Esophagus squamous epithelium (tissue), 5 donors: ENCODE measurements around the gene TRABD2A. TPM values are rescaled to one million over a fixed set of nuclear protein-coding genes. Genes with fewer than 3 reads are reported as not detected.

ENCODE experiments used
- DNase-seq: peaks from one replicate; lab custom pipeline; 2025; lab: John Stamatoyannopoulos, UW
- H3K27ac ChIP-seq, 4 donors: fragments of 200-600 bp; sonication (generic); one replicate each; pipeline ENCODE4 v1.5.1; 2016 to 2019; ENCODE audit warnings: mild to moderate bottlenecking in 1 of 4
- H3K27me3 ChIP-seq, 4 donors: fragments of 200-600 bp; sonication (generic); 1 replicate in 3 of 4; 2 replicates in 1 of 4; pipeline versions ENCODE4 v1.5.1 to v1.6.0; 2017 to 2021; ENCODE audit warnings: antibody characterized with exemption in 1 of 4
- H3K36me3 ChIP-seq, 3 donors: fragments of 200-600 bp; sonication (generic); one replicate each; pipeline ENCODE4 v1.5.1; 2016 to 2019
- H3K4me1 ChIP-seq, 3 donors: fragments of 200-600 bp; sonication (generic); one replicate each; pipeline ENCODE4 v1.5.1; 2017 to 2019
- H3K4me3 ChIP-seq, 4 donors: fragments of 200-600 bp; sonication (generic); 1 replicate in 3 of 4; 2 replicates in 1 of 4; pipeline ENCODE4 v1.5.1; 2016 to 2019; ENCODE audit warnings: mild to moderate bottlenecking in 2 of 4, moderate library complexity in 1 of 4
- H3K9me3 ChIP-seq, 3 donors: fragments of 200-600 bp; sonication (generic); one replicate each; pipeline ENCODE4 v1.5.1; 2016 to 2019
- POLR2A ChIP-seq, 4 donors: fragments of 450-650 bp; IDR thresholded peaks; one replicate each; pipeline ENCODE4 v1.6.1; 2017; ENCODE audit warnings: antibody characterized with exemption in 4 of 4, mild to moderate bottlenecking in 4 of 4, moderate library complexity in 3 of 4
- WGBS, 2 donors: methylation state at CpG; one replicate each; pipeline ENCODE4 v1.1.5; 2018; 5-methylcytosine and 5-hydroxymethylcytosine counted together
- intact Hi-C: fragments of 100-400 bp; cut with DNase I; formaldehyde crosslinking; loops from one replicate; pipeline ENCODE4 v1.15.0; 2022
- total RNA-seq, 4 donors: library from RNA; depleted of rRNA; stranded (reverse); fragments of >200 nt; gene quantifications; one replicate each; pipeline ENCODE4 v1.1.0, GENCODE V29; 2016
- TF ChIP-seq, protein P1 (sequence below), 6 experiments: fragments of 450-650 bp in 4 of 6; fragments of 200-600 bp in 2 of 6; sonication (generic) in 2 of 6; IDR thresholded peaks; one replicate each; pipeline ENCODE4 v1.5.1; 2016 to 2019; ENCODE audit warnings: antibody characterized with exemption in 6 of 6, mild to moderate bottlenecking in 4 of 6, moderate library complexity in 4 of 6
- donor health status: DM: yes; HTN: yes; CAD: no.

TRABD2A gene
- total RNA-seq, 4 donors from 2014 or later, result 0.53 to 1.8 (median 0.76) TPM; not detected in 1

- no peaks in the 10 kb centered on the region for H3K36me3 ChIP-seq
- H3K4me3 ChIP-seq, result peak overlapping the region in 2 of 4 donors; percentile 89 to 98
- peak overlapping the region in 3 of 4 donors; percentile 97 to 100 (median 97) for H3K27ac ChIP-seq
- TF ChIP-seq POLR2A (IDR thresholded peaks at IDR 0.05), result no peak
- TF ChIP-seq, protein P1, sequence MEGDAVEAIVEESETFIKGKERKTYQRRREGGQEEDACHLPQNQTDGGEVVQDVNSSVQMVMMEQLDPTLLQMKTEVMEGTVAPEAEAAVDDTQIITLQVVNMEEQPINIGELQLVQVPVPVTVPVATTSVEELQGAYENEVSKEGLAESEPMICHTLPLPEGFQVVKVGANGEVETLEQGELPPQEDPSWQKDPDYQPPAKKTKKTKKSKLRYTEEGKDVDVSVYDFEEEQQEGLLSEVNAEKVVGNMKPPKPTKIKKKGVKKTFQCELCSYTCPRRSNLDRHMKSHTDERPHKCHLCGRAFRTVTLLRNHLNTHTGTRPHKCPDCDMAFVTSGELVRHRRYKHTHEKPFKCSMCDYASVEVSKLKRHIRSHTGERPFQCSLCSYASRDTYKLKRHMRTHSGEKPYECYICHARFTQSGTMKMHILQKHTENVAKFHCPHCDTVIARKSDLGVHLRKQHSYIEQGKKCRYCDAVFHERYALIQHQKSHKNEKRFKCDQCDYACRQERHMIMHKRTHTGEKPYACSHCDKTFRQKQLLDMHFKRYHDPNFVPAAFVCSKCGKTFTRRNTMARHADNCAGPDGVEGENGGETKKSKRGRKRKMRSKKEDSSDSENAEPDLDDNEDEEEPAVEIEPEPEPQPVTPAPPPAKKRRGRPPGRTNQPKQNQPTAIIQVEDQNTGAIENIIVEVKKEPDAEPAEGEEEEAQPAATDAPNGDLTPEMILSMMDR (IDR thresholded peaks at IDR 0.05), result no peak
- intact Hi-C loops, result no loop called here
- H3K4me1 ChIP-seq, result peaks cover 9 to 43% (median 20%) of the 10 kb centered on the region in 3 donors
- no peak for DNase-seq
- H3K9me3 ChIP-seq, result no peaks in the 10 kb centered on the region
- 69 to 73% methylated on average over 9 of the region's 9 CpGs for WGBS, 2 donors
- H3K27me3 ChIP-seq, result no peaks in the 10 kb centered on the region
These were observed 23.3 kb upstream of the TRABD2A start for GRCh38 chr2:84904151-84904550.

DNA sequence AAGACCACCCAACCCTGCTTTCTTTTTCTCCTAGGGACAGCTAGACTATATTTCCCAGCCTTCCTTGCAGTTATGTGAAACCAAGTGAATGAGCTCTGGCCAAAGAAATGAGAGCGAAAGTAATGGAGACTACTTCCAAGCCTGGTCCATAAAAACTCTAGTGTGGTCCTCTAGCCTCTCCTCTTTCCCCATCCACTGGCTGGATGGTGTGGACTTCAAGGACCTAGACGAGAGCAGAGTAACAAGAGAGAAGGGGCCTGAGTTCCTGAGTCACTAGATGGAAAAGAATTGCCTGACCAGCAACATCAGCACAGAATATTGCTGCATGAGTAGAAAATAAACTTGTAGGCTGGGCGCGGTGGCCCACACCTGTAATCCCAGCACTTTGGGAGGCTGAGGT is 21.6 kb upstream of the TRABD2A start:
- H3K4me1 ChIP-seq, result peaks cover 8 to 43% (median 18%) of the 10 kb centered on the region in 3 donors
- WGBS, 2 donors, result 91 to 95% methylated on average over 2 to 4 of the region's 4 CpGs
- intact Hi-C loops, result no loop called here
- H3K9me3 ChIP-seq, result no peaks in the 10 kb centered on the region
- H3K27me3 ChIP-seq, result no peaks in the 10 kb centered on the region
- TF ChIP-seq, protein P1 (IDR thresholded peaks at IDR 0.05), result no peak
- TF ChIP-seq POLR2A (IDR thresholded peaks at IDR 0.05), result no peak
- no peak overlapping the region for H3K4me3 ChIP-seq
- no peak overlapping the region for H3K27ac ChIP-seq
- no peak for DNase-seq
- H3K36me3 ChIP-seq, result no peaks in the 10 kb centered on the region

DNA sequence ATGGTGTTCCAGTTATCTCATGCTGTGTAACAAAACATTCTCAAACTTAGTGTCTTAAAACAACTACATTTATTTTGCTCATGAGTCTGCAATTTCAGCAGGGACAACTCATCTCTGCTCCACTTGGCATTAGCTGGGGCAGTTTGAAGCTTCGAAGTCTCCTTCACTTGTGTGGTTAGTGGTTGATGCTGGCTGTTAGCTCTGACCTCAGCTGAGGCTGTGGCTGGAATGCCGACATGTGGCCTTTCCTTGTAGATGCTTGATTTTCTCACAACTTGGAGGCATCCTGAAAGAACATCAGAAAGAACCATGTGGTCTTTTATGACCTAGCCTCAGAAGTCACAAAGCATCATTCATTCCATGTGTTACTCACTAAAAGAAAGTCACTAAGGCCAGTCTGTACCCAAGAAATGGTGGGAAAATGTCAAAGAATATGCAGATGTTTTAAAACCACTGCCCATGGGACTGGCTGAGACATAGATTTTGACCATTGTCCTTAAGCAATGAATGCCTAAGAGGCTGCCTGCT is 20.8 kb upstream of the TRABD2A start:
- Histone ChIP-seq H3K9me3 (no peaks in the 10 kb centered on the region), H3K36me3 (no peaks in the 10 kb centered on the region), H3K4me1 (peaks cover 8 to 35% (median 14%) of the 10 kb centered on the region in 3 donors), H3K27me3 (no peaks in the 10 kb centered on the region), H3K27ac (no peak overlapping the region), H3K4me3 (no peak overlapping the region)
- DNase-seq, result no peak
- 61% methylated on average over 2 of the region's 2 CpGs; no CpG with 5 or more reads in 1 of the 2 donors for WGBS, 2 donors
- TF ChIP-seq POLR2A (IDR thresholded peaks at IDR 0.05), result no peak
- TF ChIP-seq, protein P1 (IDR thresholded peaks at IDR 0.05), result no peak
- intact Hi-C loops, result no loop called here

- no peak for DNase-seq
- WGBS, 2 donors, result 71 to 86% methylated on average over 1 of the region's 1 CpG
- H3K4me1 ChIP-seq, result peaks cover 8 to 32% (median 14%) of the 10 kb centered on the region in 3 donors
- H3K9me3 ChIP-seq, result no peaks in the 10 kb centered on the region
- H3K27ac ChIP-seq, result no peak overlapping the region
- H3K27me3 ChIP-seq, result no peaks in the 10 kb centered on the region
- no peaks in the 10 kb centered on the region for H3K36me3 ChIP-seq
- intact Hi-C loops, result no loop called here
- TF ChIP-seq POLR2A (IDR thresholded peaks at IDR 0.05), result no peak
- TF ChIP-seq, protein P1 (IDR thresholded peaks at IDR 0.05), result no peak
- no peak overlapping the region for H3K4me3 ChIP-seq
These were observed 20.1 kb upstream of the TRABD2A start for GRCh38 chr2:84900971-84901370.

DNA sequence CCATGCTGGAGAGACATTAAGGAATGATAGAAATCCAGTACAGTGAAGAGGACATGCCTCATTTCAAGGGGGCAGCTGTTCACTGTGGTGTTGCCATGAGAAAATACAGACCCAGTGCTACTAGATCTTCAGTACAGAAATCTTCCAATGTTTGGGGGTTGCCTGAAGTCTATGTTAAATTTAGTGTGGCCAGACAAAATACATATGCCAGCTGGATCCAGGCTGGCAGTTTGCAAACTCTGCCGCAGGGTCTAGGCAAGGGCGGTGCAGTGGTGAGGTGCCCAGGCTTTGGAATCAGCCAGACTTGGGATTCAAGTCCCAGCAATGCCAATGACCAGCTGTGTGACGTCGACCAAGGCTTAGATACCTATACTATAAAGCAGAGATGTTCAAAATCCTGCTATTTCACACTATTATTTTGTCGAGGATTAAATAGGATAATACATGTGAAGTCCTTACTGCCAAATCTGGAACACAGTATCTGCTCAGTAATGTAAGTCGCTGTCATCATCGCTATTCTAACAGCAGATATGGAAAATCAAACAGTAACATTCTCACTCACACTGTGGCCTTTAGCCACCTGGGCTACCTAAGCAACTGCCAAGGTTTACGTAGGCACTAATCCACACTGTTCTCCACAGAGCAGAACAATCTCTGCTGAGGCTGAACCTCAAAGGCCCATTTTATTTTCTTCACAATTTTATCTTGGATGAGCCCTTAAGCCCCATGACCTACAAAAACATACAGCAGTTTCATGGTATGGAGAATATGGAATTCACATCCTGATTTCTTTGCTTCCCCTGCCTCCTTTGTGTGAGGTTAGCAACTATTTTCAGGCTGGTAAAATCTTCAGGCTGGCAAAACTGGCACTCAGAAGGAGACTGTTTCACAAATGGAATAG is 18.7 kb upstream of the TRABD2A start:
- Histone ChIP-seq H3K9me3 (no peaks in the 10 kb centered on the region), H3K4me1 (peaks cover 6 to 37% (median 21%) of the 10 kb centered on the region in 3 donors), H3K27me3 (no peaks in the 10 kb centered on the region), H3K27ac (peak overlapping the region in 3 of 4 donors; percentile 16 to 69 (median 61)), H3K36me3 (no peaks in the 10 kb centered on the region), H3K4me3 (no peak overlapping the region)
- no peak for DNase-seq
- intact Hi-C loops, result no loop called here
- TF ChIP-seq POLR2A (IDR thresholded peaks at IDR 0.05), result no peak
- TF ChIP-seq, protein P1 (IDR thresholded peaks at IDR 0.05), result no peak
- WGBS, 2 donors, result 79 to 82% methylated on average over 8 of the region's 8 CpGs
